ENCODE measurements around the gene MRPS12. TPM values are rescaled to one million over a fixed set of nuclear protein-coding genes. Genes with fewer than 3 reads are reported as not detected.

The MRPS12 gene
- total and polyA plus RNA-seq, 9 of the 15 experiments (the other 6 are each of a cell fraction or from before 2014, with no cell fraction given), result 8.1 to 174 (median 52.0) TPM

GRCh38 chr19:38952395-38953165 is 21.8 kb downstream of the MRPS12 start:
- H3K9me1 ChIP-seq (ENCODE audit: control insufficient read depth, insufficient read depth, low read length), result no peaks in the 10 kb centered on the region
- H2AFZ ChIP-seq (ENCODE audit: low read depth, low read length), result no peak overlapping the region
- no TSS peak for BruUV-seq (replicated peaks)
- POLR2A ChIA-PET, result interaction anchor here (1.4 kb wide), 1 partner anchor 9 kb away, joined by 3 read pairs; no protein-coding TSS in a partner anchor
- no peak overlapping the region for H3K4me2 ChIP-seq (ENCODE audit: insufficient read depth, low read length)
- no peak overlapping the region for H3K4me3 ChIP-seq
- peaks cover 0 to 5% of the 10 kb centered on the region in 2 experiments; a peak in 1 of 5 replicates for H3K4me1 ChIP-seq (replicated peaks in 1 of 2; ENCODE audit: control insufficient read depth in 2 of 2, insufficient read depth in 2 of 2, low read length in 2 of 2)
- 59% methylated on average over 13 of the region's 13 CpGs for WGBS (ENCODE audit: insufficient coverage, low coverage, missing lambda C conversion rate)
- CTCF ChIA-PET (ENCODE audit: low intra/inter-chr PET ratio), result no interaction called here
- peak in 2 of 4 experiments; percentile 45 to 62 for DNase-seq (ENCODE audit: extremely low read depth in 1 of 4, low spot score in 3 of 4)
- no peaks in the 10 kb centered on the region for H3K27me3 ChIP-seq (ENCODE audit: control insufficient read depth in 2 of 2, insufficient read depth in 2 of 2, low read length in 2 of 2)
- in situ Hi-C loops (cut with MboI), result no loop called here
- no peaks in the 10 kb centered on the region for H3K9me3 ChIP-seq (replicated peaks; ENCODE audit: control insufficient read depth, insufficient read depth, low read depth, low read length)
- FAIRE-seq, result peak; percentile 69
- H3K9ac ChIP-seq (ENCODE audit: insufficient read depth in 1 of 2, low read depth in 2 of 2, low read length in 2 of 2), result no peak overlapping the region
- H3K27ac ChIP-seq (ENCODE audit: extremely low read depth, low read depth, low read length), result no peak overlapping the region
- H3K79me2 ChIP-seq (ENCODE audit: control insufficient read depth, insufficient read depth, low read length), result no peaks in the 10 kb centered on the region
- intact Hi-C loops (cut with micrococcal nuclease), result loop anchor here (5.0 kb wide), 1 partner anchor 550 kb away; the partner anchor contains the start of gene FAM98C
- H4K20me1 ChIP-seq (replicated peaks; ENCODE audit: control insufficient read depth, insufficient read depth, low read length), result no peaks in the 10 kb centered on the region
- peak; percentile 89 for ATAC-seq
- H3K36me3 ChIP-seq (ENCODE audit: control insufficient read depth, insufficient read depth, low read length), result peaks cover 12% of the 10 kb centered on the region; the same call in 1 of the 3 replicates
- TF ChIP-seq BRD9 (IDR thresholded peaks at IDR 0.05; ENCODE audit: low read depth, partially characterized antibody) (no peak), CBX8 (IDR thresholded peaks at IDR 0.05; ENCODE audit: borderline replicate concordance, extremely low read depth, low read depth, low read length, poor library complexity, severe bottlenecking) (no peak), NKRF (IDR thresholded peaks at IDR 0.05; ENCODE audit: borderline replicate concordance) (0 out of 2 replicates have a peak, but pooled peaks have one; percentile 35), ZNF407 (IDR thresholded peaks at IDR 0.05; ENCODE audit: low read depth) (peak; percentile 21; the same call in 1 of the 2 replicates), RAD21 (CRISPR knock-in tag; conservative IDR thresholded peaks at IDR 0.05 in 1 of 2, IDR thresholded peaks at IDR 0.05 in 1 of 2) (peak in 1 of 2 experiments; percentile 48; a peak in 2 of 4 replicates), CEBPG (CRISPR knock-in tag; IDR thresholded peaks at IDR 0.05) (no peak), CEBPG (tag; conservative IDR thresholded peaks at IDR 0.05 in 1 of 2, IDR thresholded peaks at IDR 0.05 in 1 of 2) (no peak)
